Superior temporal gyrus (tissue), 1 donor: Measurements from ENCODE around the gene PSMD10.

Experiments used
- DNase-seq: peaks from one replicate; pipeline ENCODE4 v3.0.0-alpha.2; 2016; ENCODE audit errors: extremely low spot score

PSMD10 gene

GRCh38 chrX:108072746-108073145 is 18.6 kb downstream of the PSMD10 start:
- DNase-seq, result no peak

DNA sequence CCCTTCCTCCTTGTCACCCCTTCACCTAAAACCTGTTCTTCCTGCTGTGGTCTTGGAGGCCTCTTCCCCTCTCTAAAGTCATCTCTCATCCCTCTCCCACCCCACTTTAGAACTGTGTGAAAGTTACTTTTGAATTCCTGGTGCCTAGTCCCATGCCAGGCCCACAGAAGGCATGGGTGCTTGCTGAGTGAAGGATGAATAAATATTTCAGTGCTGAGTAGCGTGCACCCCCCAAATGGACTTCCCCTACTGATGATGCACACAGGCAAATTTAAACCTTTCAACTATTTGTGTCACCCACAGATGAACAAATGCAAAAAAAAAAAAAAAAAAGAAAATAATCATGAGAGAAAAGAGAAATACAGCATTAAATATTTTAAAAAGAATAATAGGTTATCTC is 19.8 kb downstream of the PSMD10 start:
- DNase-seq, result no peak

- DNase-seq, result no peak
Measured at GRCh38 chrX:108070891-108071290, 20.5 kb downstream of the PSMD10 start.

- no peak for DNase-seq
Measured at GRCh38 chrX:108068121-108068520, 23.2 kb downstream of the PSMD10 start.

- no peak for DNase-seq
Measured at GRCh38 chrX:108064613-108065012, 26.7 kb downstream of the PSMD10 start.

- DNase-seq, result no peak
Measured at GRCh38 chrX:108064001-108064400, 27.3 kb downstream of the PSMD10 start.

DNA sequence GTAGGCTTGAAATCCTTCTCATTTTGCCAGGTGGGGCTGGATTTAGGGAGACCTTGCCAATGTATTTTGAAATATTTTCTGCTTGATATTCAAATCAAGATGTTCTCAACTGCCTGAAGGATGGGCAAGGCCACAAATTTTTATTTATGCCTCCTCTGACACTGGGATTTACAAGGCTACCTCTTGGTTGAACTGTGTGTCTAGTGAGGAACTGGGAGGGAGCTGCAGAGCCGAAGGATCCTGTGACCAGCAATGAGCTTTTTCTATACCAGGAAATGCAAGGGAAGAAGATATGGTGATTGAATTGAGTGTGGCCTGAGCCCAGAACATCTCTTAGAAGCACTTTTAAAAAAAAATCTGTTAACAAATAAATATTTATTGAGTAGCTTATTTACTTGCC is 31.5 kb downstream of the PSMD10 start:
- no peak for DNase-seq

GRCh38 chrX:108055546-108055945 is 35.8 kb downstream of the PSMD10 start:
- DNase-seq, result no peak

DNA sequence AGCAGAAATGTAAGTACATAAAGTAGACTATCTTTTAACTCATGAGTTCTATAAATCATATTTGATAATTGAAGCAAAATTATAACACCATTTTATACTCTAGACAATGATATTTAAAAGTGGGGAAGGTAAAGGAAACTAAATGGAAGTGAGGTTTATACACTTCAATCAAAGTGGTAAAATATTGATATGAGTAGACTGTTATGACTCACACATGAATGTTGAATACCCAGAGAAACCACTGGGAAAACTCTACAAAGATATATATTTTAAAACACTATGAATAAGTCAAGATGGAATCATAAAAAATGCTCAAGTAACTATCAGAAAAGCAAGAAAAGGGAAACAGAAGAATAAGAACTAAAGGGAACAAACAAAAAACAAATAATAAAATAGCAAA is 38.1 kb downstream of the PSMD10 start:
- no peak for DNase-seq

DNA sequence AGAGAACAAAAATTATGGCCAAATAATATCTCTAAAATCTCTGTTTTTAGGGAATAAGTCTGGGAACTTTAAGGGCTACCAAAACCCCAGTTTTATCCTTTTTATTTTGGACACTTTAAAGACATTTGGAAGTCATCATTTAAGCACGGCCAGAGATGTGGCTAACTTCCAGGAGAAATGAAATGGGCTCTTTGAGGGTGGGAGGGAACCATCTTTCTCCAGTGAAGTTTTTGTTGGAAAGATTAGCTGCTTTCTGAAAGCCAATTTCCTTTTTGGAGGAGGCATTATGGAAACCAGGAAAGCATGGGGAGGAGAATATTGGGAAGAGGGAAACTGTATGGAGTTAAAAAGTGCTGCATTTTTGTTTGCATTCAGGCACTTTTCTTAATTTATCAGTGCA is 41.7 kb downstream of the PSMD10 start:
- DNase-seq, result no peak

- DNase-seq, result no peak
Measured at GRCh38 chrX:108044554-108045256, 46.6 kb downstream of the PSMD10 start, which contains the start of gene VSIG1. Gene VSIG1, plus strand, starts transcription at chrX:108045065. Its CDS starts 66 bp downstream, at chrX:108045131.

- DNase-seq, result no peak
Measured at GRCh38 chrX:108036298-108036973, 54.9 kb downstream of the PSMD10 start.

- no peak for DNase-seq
Measured at GRCh38 chrX:108034725-108035124, 56.6 kb downstream of the PSMD10 start.
